ENCODE data around the gene BTAF1.

DNA sequence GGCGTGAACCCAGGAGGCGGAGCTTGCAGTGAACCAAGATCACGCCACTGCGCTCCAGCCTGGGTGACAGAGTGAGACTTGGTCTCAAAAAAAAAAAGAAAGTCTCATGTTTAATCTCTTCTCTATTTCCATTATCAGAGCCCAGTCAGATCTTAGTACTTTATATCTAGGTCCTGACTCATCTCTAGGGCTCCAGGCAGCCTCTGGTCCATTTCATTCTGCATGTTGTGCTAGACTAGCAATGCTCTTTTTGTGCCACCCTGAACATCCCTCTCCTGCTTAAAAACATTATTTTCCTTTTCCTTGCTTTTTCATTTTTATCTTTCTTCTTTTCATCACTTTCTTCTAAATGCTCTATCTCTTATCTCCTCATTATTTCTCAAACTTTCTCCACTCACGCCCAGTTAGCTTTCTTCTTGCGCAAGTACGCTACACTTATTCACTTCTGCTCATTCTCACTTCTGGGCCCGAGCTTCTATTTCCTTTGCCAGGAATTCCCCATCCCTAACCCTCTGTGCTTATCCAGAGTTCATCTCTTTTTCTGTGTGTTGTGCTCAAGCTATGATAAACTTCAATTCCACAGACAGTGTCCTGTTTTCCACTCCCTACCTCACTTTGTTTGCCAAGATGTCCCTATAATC, 63.9 kb downstream of the BTAF1 start:
- no peak for TF ChIP-seq POLR2AphosphoS5 (IDR thresholded peaks at IDR 0.05; ENCODE audit: low read depth, low read length)
- no peak for TF ChIP-seq TAF1 (IDR thresholded peaks at IDR 0.05; ENCODE audit: borderline replicate concordance, low read depth, low read length)
- TF ChIP-seq POLR2A (IDR thresholded peaks at IDR 0.05; ENCODE audit: low read depth, low read length), result no peak

All from GM12892 (cell line).